Prostate gland (tissue), 2 donors: Measurements from ENCODE around the gene CSNK1G2.

Source experiments
- POLR2A ChIP-seq: fragments of 450-650 bp; IDR thresholded peaks from one replicate; pipeline ENCODE4 v1.6.1; 2016; ENCODE audit warnings: antibody characterized with exemption, mild to moderate bottlenecking
- POLR2AphosphoS5 ChIP-seq: sonication (generic); formaldehyde crosslinking; IDR thresholded peaks from one replicate; pipeline ENCODE4 v1.6.1; 2017; ENCODE audit warnings: antibody characterized with exemption
- TF ChIP-seq, protein P1 (sequence below), 4 experiments: fragments of 200-600 bp in 2 of 4; fragments of 450-650 bp in 2 of 4; sonication (generic) in 2 of 4; IDR thresholded peaks; 1 replicate in 3 of 4; 2 replicates in 1 of 4; pipeline ENCODE4 v1.5.1; 2016 to 2019; ENCODE audit warnings: antibody characterized with exemption in 4 of 4, mild to moderate bottlenecking in 2 of 4, moderate library complexity in 2 of 4

DNA sequence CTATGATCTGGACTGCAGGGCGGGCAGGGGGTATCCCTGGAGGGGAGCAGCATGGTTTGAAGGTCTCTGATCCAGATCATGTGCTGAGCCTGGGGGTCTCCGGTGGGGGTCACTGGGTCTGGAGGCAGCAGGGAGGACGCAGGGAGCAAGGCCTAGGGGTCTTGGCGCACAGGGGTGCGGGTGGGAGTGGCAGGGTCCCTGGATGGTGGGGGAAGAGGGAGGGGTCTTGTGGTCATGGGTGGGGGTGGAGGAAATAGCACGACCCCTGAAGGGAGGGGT is 72.7 kb downstream of the CSNK1G2 start:
- TF ChIP-seq, protein P1, sequence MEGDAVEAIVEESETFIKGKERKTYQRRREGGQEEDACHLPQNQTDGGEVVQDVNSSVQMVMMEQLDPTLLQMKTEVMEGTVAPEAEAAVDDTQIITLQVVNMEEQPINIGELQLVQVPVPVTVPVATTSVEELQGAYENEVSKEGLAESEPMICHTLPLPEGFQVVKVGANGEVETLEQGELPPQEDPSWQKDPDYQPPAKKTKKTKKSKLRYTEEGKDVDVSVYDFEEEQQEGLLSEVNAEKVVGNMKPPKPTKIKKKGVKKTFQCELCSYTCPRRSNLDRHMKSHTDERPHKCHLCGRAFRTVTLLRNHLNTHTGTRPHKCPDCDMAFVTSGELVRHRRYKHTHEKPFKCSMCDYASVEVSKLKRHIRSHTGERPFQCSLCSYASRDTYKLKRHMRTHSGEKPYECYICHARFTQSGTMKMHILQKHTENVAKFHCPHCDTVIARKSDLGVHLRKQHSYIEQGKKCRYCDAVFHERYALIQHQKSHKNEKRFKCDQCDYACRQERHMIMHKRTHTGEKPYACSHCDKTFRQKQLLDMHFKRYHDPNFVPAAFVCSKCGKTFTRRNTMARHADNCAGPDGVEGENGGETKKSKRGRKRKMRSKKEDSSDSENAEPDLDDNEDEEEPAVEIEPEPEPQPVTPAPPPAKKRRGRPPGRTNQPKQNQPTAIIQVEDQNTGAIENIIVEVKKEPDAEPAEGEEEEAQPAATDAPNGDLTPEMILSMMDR (IDR thresholded peaks at IDR 0.05), result no peak
- TF ChIP-seq POLR2A, result no peak
- no peak for TF ChIP-seq POLR2AphosphoS5
